OCI-LY3 (cell line): ENCODE measurements around the gene COL12A1.

Source experiments
- H2AFZ ChIP-seq: fragments of 200-600, 300-600 bp; shearing (Covaris generic); 2 replicates; pipeline ENCODE4 v1.6.0; 2014; ENCODE audit warnings: antibody characterized with exemption, low read depth, low read length
- H3K27ac ChIP-seq: fragments of 200-600, 300-600 bp; sonication (generic); 2 replicates; pipeline ENCODE4 v1.5.1; 2014; ENCODE audit warnings: mild to moderate bottlenecking, low read length, moderate library complexity, mixed read lengths
- H3K27me3 ChIP-seq: fragments of 200-600, 300-600 bp; sonication (generic); 2 replicates; pipeline ENCODE4 v1.6.1; 2014; ENCODE audit warnings: low read depth, low read length, mixed read lengths
- H3K36me3 ChIP-seq: fragments of 200-600, 300-600 bp; sonication (generic); replicated peaks from 2 replicates; pipeline ENCODE3; 2014; ENCODE audit warnings: low read depth, low read length, mixed read lengths
- H3K4me1 ChIP-seq: fragments of 300-600, 200-600 bp; sonication (generic); 2 replicates; pipeline ENCODE4 v1.6.1; 2014; ENCODE audit warnings: low read length, mixed read lengths
- H3K4me2 ChIP-seq: fragments of 200-600, 300-600 bp; sonication (generic); 2 replicates; pipeline ENCODE4 v1.6.1; 2014; ENCODE audit warnings: low read length, mixed read lengths
- H3K4me3 ChIP-seq: fragments of 300-600, 200-600 bp; sonication (generic); 2 replicates; pipeline ENCODE4 v1.5.1; 2014; ENCODE audit warnings: antibody characterized with exemption, mild to moderate bottlenecking, low read length, moderate library complexity
- H3K79me2 ChIP-seq: fragments of 300-600, 200-600 bp; shearing (Covaris generic); 2 replicates; pipeline ENCODE4 v1.6.1; 2014; ENCODE audit warnings: mild to moderate bottlenecking, low read length, mixed read lengths
- H3K9ac ChIP-seq: fragments of 300-600, 200-600 bp; shearing (Covaris generic); 2 replicates; pipeline ENCODE4 v1.6.0; 2014; ENCODE audit warnings: mild to moderate bottlenecking, low read length, moderate library complexity
- H3K9me3 ChIP-seq: fragments of 200-600, 300-600 bp; shearing (Covaris generic); 2 replicates; pipeline ENCODE4 v1.6.1; 2014; ENCODE audit warnings: low read length, mixed read lengths; ENCODE audit not compliant: insufficient read depth
- H4K20me1 ChIP-seq: fragments of 200-600, 300-600 bp; sonication (generic); 2 replicates; pipeline ENCODE4 v1.6.1; 2016; ENCODE audit warnings: low read length, mixed read lengths; ENCODE audit not compliant: insufficient read depth
- CTCF ChIP-seq: fragments of 200-600, 300-600 bp; sonication (generic); IDR thresholded peaks from 2 replicates; pipeline ENCODE4 v1.5.1; 2014; ENCODE audit warnings: antibody characterized with exemption, low read length, low read depth
- EZH2phosphoT487 ChIP-seq: fragments of 200-600 bp; shearing (Covaris generic); IDR thresholded peaks from 2 replicates; pipeline ENCODE4 v1.6.1; 2018; ENCODE audit warnings: antibody characterized with exemption, mixed run types, low read depth

Gene COL12A1

GRCh38 chr6:75070244-75070643 lies 135.6 kb downstream of the COL12A1 start:
- Histone ChIP-seq H3K36me3 (no peaks in the 10 kb centered on the region), H3K27me3 (no peaks in the 10 kb centered on the region), H3K4me2 (no peak overlapping the region), H3K4me1 (peaks cover 10% of the 10 kb centered on the region), H3K4me3 (no peak overlapping the region), H3K9me3 (0 out of 2 replicates have a peak, but pooled peaks cover 4% of the 10 kb centered on the region), H4K20me1 (no peaks in the 10 kb centered on the region), H3K9ac (no peak overlapping the region), H2AFZ (no peak overlapping the region), H3K27ac (no peak overlapping the region), H3K79me2 (no peaks in the 10 kb centered on the region)
- TF ChIP-seq CTCF (0 out of 2 replicates have a peak, but pooled peaks have one; percentile 7), EZH2phosphoT487 (no peak)

- Histone ChIP-seq H2AFZ (no peak overlapping the region), H3K9ac (no peak overlapping the region)
Observed at GRCh38 chr6:75065523-75065922, 140.3 kb downstream of the COL12A1 start.

GRCh38 chr6:75052491-75052890 lies 153.4 kb downstream of the COL12A1 start:
- H3K27me3 ChIP-seq = no peaks in the 10 kb centered on the region
- H3K4me1 ChIP-seq = no peaks in the 10 kb centered on the region
- no peak for TF ChIP-seq EZH2phosphoT487
- TF ChIP-seq CTCF = no peak
- no peaks in the 10 kb centered on the region for H4K20me1 ChIP-seq
- no peak overlapping the region for H2AFZ ChIP-seq
- H3K36me3 ChIP-seq = no peaks in the 10 kb centered on the region
- no peaks in the 10 kb centered on the region for H3K79me2 ChIP-seq
- no peak overlapping the region for H3K4me2 ChIP-seq
- H3K27ac ChIP-seq = no peak overlapping the region
- no peak overlapping the region for H3K4me3 ChIP-seq
- H3K9ac ChIP-seq = no peak overlapping the region
- H3K9me3 ChIP-seq = no peaks in the 10 kb centered on the region

More at GRCh38 chr6:75065523-75065922, 140.3 kb downstream of the COL12A1 start:
- H3K4me2 ChIP-seq = peak overlapping the region; percentile 18
- no peak overlapping the region for H3K4me3 ChIP-seq
- no peaks in the 10 kb centered on the region for H3K36me3 ChIP-seq
- H3K4me1 ChIP-seq = peaks cover 11% of the 10 kb centered on the region
- H3K27me3 ChIP-seq = no peaks in the 10 kb centered on the region
- no peaks in the 10 kb centered on the region for H4K20me1 ChIP-seq
- H3K79me2 ChIP-seq = no peaks in the 10 kb centered on the region
- TF ChIP-seq EZH2phosphoT487 = no peak
- TF ChIP-seq CTCF = peak; percentile 37
- H3K27ac ChIP-seq = no peak overlapping the region
- 0 out of 2 replicates have a peak, but pooled peaks cover 4% of the 10 kb centered on the region for H3K9me3 ChIP-seq

- Histone ChIP-seq H3K36me3 (no peaks in the 10 kb centered on the region), H3K9ac (no peak overlapping the region), H3K27me3 (no peaks in the 10 kb centered on the region), H3K27ac (no peak overlapping the region), H4K20me1 (no peaks in the 10 kb centered on the region), H3K9me3 (no peaks in the 10 kb centered on the region), H3K4me3 (no peak overlapping the region), H3K4me2 (no peak overlapping the region), H2AFZ (no peak overlapping the region), H3K79me2 (no peaks in the 10 kb centered on the region), H3K4me1 (no peaks in the 10 kb centered on the region)
- TF ChIP-seq EZH2phosphoT487 = no peak
- TF ChIP-seq CTCF = no peak
Observed at GRCh38 chr6:75049308-75049707, 156.5 kb downstream of the COL12A1 start.
